ENCODE measurements around the gene OR10A6.

DNA sequence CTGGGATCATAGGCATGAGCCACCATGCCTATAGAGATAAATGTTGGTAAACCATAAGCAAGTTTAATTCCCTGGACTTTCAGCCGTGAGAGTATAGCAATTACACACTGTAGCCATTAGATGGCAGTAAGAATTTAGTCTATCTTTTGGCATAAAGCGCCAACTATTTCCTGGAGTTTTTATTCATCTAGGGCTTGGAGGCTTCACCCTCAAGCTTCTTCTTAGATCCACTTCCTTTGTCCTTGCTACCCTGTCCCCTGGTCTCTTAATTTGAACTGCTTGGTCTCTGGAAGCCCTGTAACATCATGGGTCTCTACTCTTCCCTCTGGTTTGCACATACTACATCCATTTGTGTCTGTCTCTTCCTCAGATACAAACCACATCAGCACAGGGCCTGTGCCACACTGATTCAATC, 38.2 kb downstream of the OR10A6 start:
- no peak for TF ChIP-seq POLR2A (IDR thresholded peaks at IDR 0.05)
- TF ChIP-seq, protein P1, sequence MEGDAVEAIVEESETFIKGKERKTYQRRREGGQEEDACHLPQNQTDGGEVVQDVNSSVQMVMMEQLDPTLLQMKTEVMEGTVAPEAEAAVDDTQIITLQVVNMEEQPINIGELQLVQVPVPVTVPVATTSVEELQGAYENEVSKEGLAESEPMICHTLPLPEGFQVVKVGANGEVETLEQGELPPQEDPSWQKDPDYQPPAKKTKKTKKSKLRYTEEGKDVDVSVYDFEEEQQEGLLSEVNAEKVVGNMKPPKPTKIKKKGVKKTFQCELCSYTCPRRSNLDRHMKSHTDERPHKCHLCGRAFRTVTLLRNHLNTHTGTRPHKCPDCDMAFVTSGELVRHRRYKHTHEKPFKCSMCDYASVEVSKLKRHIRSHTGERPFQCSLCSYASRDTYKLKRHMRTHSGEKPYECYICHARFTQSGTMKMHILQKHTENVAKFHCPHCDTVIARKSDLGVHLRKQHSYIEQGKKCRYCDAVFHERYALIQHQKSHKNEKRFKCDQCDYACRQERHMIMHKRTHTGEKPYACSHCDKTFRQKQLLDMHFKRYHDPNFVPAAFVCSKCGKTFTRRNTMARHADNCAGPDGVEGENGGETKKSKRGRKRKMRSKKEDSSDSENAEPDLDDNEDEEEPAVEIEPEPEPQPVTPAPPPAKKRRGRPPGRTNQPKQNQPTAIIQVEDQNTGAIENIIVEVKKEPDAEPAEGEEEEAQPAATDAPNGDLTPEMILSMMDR (IDR thresholded peaks at IDR 0.05) = peak; percentile 48 to 79 (median 67)
